Gastrocnemius medialis (tissue), 4 donors: Measurements from ENCODE around the gene PLCL1. TPM values are rescaled to one million over a fixed set of nuclear protein-coding genes. Genes with fewer than 3 reads are reported as not detected.

Source experiments
- ATAC-seq, 2 donors: fragments of 150-250 bp; one replicate each; pipeline ENCODE4 v1.9.1; 2016
- DNase-seq, 2 donors: peaks; one replicate each; pipeline ENCODE4 v3.0.0-alpha.2; 2019
- H3K27ac ChIP-seq, 4 donors: fragments of 200-600 bp; sonication (generic); 1 replicate in 1 of 4; 2 replicates in 3 of 4; pipeline ENCODE4 v1.5.1; 2016 to 2018; ENCODE audit warnings: mild to moderate bottlenecking in 2 of 4, moderate library complexity in 1 of 4
- H3K27me3 ChIP-seq, 3 donors: fragments of 200-600 bp; sonication (generic) in 2 of 3; 1 replicate in 1 of 3; 2 replicates in 2 of 3; pipeline versions ENCODE4 v1.5.1 to v1.6.0; 2016 to 2019; ENCODE audit warnings: mild to moderate bottlenecking in 1 of 3, moderate library complexity in 1 of 3
- H3K36me3 ChIP-seq, 2 donors: fragments of 200-600 bp; sonication (generic) in 1 of 2; one replicate each; pipeline ENCODE4 v1.5.1; 2017 to 2018
- H3K4me1 ChIP-seq, 2 donors: fragments of 200-600 bp; sonication (generic) in 1 of 2; one replicate each; pipeline ENCODE4 v1.5.1; 2016 to 2017; ENCODE audit warnings: mild to moderate bottlenecking in 2 of 2
- H3K4me3 ChIP-seq, 4 donors: fragments of 200-600 bp; sonication (generic) in 3 of 4; 1 replicate in 1 of 4; 2 replicates in 3 of 4; pipeline ENCODE4 v1.5.1; 2016 to 2019; ENCODE audit warnings: mild to moderate bottlenecking in 2 of 4
- H3K9me3 ChIP-seq, 3 donors: fragments of 200-600 bp; sonication (generic) in 2 of 3; 1 replicate in 1 of 3; 2 replicates in 2 of 3; pipeline ENCODE4 v1.5.1; 2016 to 2019
- POLR2A ChIP-seq, 2 donors: fragments of 450-650 bp; IDR thresholded peaks; one replicate each; pipeline ENCODE4 v1.6.1; 2017; ENCODE audit warnings: antibody characterized with exemption in 2 of 2, mild to moderate bottlenecking in 2 of 2, moderate library complexity in 2 of 2
- in situ Hi-C, 4 donors: fragments of 200-750 bp; cut with MboI; loops; one replicate each; pipeline versions ENCODE4 v1.15.0 to v1.8.0; 2017; ENCODE audit warnings: low sequenced_read_pairs in 4 of 4
- intact Hi-C: fragments of 100-400 bp; cut with DNase I; formaldehyde crosslinking; loops from one replicate; pipeline ENCODE4 v1.15.1; 2023; ENCODE audit warnings: low total_unique reads
- total RNA-seq, 4 donors: library from RNA; depleted of rRNA; stranded (reverse); fragments of >200 nt; gene quantifications; one replicate each; pipeline versions ENCODE4 v1.1.0 to v1.2.3, GENCODE V29; 2016
- TF ChIP-seq, protein P1 (sequence below), 5 experiments: fragments of 450-650 bp in 3 of 5; fragments of 200-600 bp in 2 of 5; sonication (generic) in 2 of 5; IDR thresholded peaks in 4 of 5; conservative IDR thresholded peaks in 1 of 5; 1 replicate in 4 of 5; 2 replicates in 1 of 5; pipeline ENCODE4 v1.5.1; 2016 to 2019; ENCODE audit warnings: antibody characterized with exemption in 5 of 5, mild to moderate bottlenecking in 3 of 5, moderate library complexity in 3 of 5

PLCL1 gene
- total RNA-seq, 4 donors from 2014 or later = 5.9 to 10.7 (median 9.8) TPM

DNA sequence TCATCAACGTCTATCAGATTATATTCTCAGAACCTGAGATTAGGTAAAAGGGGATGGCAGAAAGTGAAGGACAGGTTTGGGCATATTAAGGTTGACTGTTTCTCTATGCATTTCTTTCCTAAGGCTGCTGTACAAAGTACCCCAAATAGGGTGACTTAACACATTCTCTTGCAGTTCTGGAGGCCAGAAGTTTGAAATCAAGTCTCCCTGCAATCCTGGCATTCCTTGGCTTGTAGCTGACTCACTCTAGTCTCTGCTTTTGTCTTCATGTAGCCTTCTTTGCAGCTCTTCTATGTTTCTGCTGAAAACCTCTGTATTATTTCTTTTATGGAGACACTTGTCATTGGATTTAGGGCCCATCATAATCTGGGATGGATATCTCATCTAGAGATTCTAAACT lies 364.3 kb downstream of the PLCL1 start:
- intact Hi-C loops (no loop called here), in situ Hi-C loops (no loop called here)
- DNase-seq (no peak), ATAC-seq (no peak)
- Histone ChIP-seq H3K27me3 (no peaks in the 10 kb centered on the region), H3K36me3 (no peaks in the 10 kb centered on the region), H3K27ac (no peak overlapping the region), H3K4me1 (no peaks in the 10 kb centered on the region), H3K9me3 (no peaks in the 10 kb centered on the region), H3K4me3 (no peak overlapping the region)
- no peak for TF ChIP-seq POLR2A (IDR thresholded peaks at IDR 0.05)
- TF ChIP-seq, protein P1, sequence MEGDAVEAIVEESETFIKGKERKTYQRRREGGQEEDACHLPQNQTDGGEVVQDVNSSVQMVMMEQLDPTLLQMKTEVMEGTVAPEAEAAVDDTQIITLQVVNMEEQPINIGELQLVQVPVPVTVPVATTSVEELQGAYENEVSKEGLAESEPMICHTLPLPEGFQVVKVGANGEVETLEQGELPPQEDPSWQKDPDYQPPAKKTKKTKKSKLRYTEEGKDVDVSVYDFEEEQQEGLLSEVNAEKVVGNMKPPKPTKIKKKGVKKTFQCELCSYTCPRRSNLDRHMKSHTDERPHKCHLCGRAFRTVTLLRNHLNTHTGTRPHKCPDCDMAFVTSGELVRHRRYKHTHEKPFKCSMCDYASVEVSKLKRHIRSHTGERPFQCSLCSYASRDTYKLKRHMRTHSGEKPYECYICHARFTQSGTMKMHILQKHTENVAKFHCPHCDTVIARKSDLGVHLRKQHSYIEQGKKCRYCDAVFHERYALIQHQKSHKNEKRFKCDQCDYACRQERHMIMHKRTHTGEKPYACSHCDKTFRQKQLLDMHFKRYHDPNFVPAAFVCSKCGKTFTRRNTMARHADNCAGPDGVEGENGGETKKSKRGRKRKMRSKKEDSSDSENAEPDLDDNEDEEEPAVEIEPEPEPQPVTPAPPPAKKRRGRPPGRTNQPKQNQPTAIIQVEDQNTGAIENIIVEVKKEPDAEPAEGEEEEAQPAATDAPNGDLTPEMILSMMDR (IDR thresholded peaks at IDR 0.05 in 4 of 5, conservative IDR thresholded peaks at IDR 0.05 in 1 of 5) = no peak

DNA sequence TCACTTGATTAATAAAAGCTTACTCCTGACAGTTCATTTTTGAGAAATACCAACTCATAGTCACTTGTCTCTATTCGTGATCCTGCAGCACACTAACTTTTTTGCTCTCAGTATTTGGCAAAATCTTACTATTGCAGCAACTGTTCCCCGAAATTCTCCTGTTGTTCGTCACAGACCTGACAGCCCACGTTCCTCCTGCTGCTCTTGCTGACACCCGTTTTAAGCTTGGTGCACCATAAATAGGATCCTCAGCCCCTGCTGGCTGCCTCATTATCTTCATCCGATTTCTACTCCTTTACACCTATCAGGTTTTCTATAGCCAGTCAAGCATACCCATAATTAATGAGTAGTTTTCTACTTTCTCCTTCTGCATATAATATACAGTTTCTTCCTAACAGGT lies 368.8 kb downstream of the PLCL1 start:
- Histone ChIP-seq H3K27me3 (no peaks in the 10 kb centered on the region), H3K4me1 (no peaks in the 10 kb centered on the region), H3K36me3 (no peaks in the 10 kb centered on the region), H3K27ac (no peak overlapping the region), H3K9me3 (no peaks in the 10 kb centered on the region), H3K4me3 (no peak overlapping the region)
- in situ Hi-C loops = no loop called here
- TF ChIP-seq, protein P1 (IDR thresholded peaks at IDR 0.05 in 4 of 5, conservative IDR thresholded peaks at IDR 0.05 in 1 of 5) = no peak
- TF ChIP-seq POLR2A (IDR thresholded peaks at IDR 0.05) = no peak
- intact Hi-C loops = no loop called here
- no peak for DNase-seq
- no peak for ATAC-seq

DNA sequence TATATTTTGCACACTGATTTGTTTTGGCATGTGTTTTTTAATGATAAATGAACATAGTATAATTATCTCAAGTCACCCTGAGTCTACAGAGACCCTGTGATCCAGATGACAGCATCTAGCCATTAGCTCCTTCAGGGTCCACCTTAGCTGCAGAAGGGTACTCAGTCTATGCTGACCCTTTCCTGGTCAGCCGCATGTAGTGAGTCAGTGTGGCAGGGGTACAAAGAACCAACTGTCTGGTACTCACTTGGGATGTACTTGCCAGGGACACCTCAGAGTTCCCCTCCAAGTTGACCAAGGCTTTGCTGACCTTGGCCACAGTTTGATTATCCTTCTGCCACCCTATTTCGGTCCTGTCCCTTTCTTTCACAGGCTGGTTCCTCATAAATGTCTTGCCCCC lies 369.5 kb downstream of the PLCL1 start:
- in situ Hi-C loops = no loop called here
- ATAC-seq = no peak
- Histone ChIP-seq H3K9me3 (no peaks in the 10 kb centered on the region), H3K36me3 (no peaks in the 10 kb centered on the region), H3K4me1 (no peaks in the 10 kb centered on the region), H3K27me3 (no peaks in the 10 kb centered on the region), H3K4me3 (no peak overlapping the region), H3K27ac (no peak overlapping the region)
- TF ChIP-seq, protein P1 (IDR thresholded peaks at IDR 0.05 in 4 of 5, conservative IDR thresholded peaks at IDR 0.05 in 1 of 5) = no peak
- no peak for TF ChIP-seq POLR2A (IDR thresholded peaks at IDR 0.05)
- intact Hi-C loops = no loop called here
- DNase-seq = no peak

DNA sequence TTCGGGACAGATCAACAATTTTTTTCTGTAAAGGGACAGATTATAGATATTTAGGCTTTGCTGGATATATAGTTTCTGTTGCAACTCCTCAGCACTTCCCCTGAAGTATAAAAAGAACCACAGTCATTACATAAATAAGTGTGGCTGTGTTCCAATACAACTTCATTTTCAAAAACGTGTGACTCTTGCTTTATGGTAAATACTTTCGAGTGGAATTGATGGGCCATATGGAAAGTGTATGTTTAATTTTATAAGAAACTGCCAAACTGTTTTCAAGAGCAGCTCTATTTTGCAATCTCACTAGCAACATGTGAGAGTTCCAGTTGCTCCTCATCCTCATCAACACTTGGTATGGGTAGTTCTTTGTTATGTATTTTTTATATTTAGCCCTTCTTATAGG lies 370.9 kb downstream of the PLCL1 start:
- in situ Hi-C loops = no loop called here
- TF ChIP-seq POLR2A (IDR thresholded peaks at IDR 0.05) = no peak
- TF ChIP-seq, protein P1 (IDR thresholded peaks at IDR 0.05 in 4 of 5, conservative IDR thresholded peaks at IDR 0.05 in 1 of 5) = no peak

DNA sequence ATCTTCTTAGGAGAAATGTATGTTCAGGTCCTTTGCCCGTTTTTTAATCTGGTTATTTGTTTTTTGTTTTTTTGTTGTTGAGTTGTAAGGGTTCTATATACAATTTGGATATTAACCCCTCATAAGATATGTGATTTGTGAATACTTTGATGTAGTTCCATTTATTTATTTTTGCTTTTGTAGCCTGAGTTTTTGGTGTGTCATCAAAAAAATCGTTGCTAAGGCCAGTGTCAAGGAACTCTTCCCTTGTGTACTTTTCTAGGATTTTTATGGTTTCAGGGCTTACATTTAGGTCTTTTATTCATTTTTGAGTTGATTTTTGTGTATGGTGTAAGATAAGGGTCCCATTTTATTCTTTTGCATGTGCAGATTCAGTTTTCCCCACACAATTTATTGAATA lies 372.6 kb downstream of the PLCL1 start:
- ATAC-seq (no peak), DNase-seq (no peak)
- in situ Hi-C loops = no loop called here
- no peak overlapping the region for H3K4me3 ChIP-seq
- no peak overlapping the region for H3K27ac ChIP-seq
- no peaks in the 10 kb centered on the region for H3K9me3 ChIP-seq
- H3K4me1 ChIP-seq = no peaks in the 10 kb centered on the region
- H3K27me3 ChIP-seq = no peaks in the 10 kb centered on the region
- H3K36me3 ChIP-seq = no peaks in the 10 kb centered on the region
- intact Hi-C loops = no loop called here
- no peak for TF ChIP-seq POLR2A (IDR thresholded peaks at IDR 0.05)
- TF ChIP-seq, protein P1 (IDR thresholded peaks at IDR 0.05 in 4 of 5, conservative IDR thresholded peaks at IDR 0.05 in 1 of 5) = no peak

More for the DNA sequence above, 370.9 kb downstream of the PLCL1 start:
- DNase-seq (no peak), ATAC-seq (no peak)
- Histone ChIP-seq H3K27me3 (no peaks in the 10 kb centered on the region), H3K27ac (no peak overlapping the region), H3K36me3 (no peaks in the 10 kb centered on the region), H3K9me3 (no peaks in the 10 kb centered on the region), H3K4me3 (no peak overlapping the region), H3K4me1 (no peaks in the 10 kb centered on the region)
- intact Hi-C loops = no loop called here
